Neural cell (in vitro differentiated cells): ENCODE data around the gene ADAMTS16. TPM values are rescaled to one million over a fixed set of nuclear protein-coding genes. Genes with fewer than 3 reads are reported as not detected.

Source experiments
- H2AFZ ChIP-seq: fragments of 200-600, 300-800 bp; sonication (generic), shearing (Covaris generic); 2 replicates; pipeline ENCODE4 v1.6.0; 2014; ENCODE audit warnings: low read depth, mild to moderate bottlenecking, antibody characterized with exemption, low read length, moderate library complexity
- H3F3A ChIP-seq: fragments of 200-600 bp; shearing (Covaris generic); 2 replicates; pipeline ENCODE4 v1.6.1; 2016; ENCODE audit warnings: mild to moderate bottlenecking, moderate library complexity, mixed read lengths, antibody characterized with exemption, low read length; ENCODE audit not compliant: insufficient read depth, poor library complexity, severe bottlenecking
- H3K27ac ChIP-seq: fragments of 200-600, 300-800 bp; sonication (generic), shearing (Covaris generic); 2 replicates; pipeline ENCODE4 v1.5.1; 2014; ENCODE audit warnings: mild to moderate bottlenecking, low read length, moderate library complexity
- H3K27me3 ChIP-seq: fragments of 300-800, 200-600 bp; sonication (generic), shearing (Covaris generic); 2 replicates; pipeline ENCODE4 v1.6.0; 2014; ENCODE audit warnings: mild to moderate bottlenecking, low read depth, low read length, moderate library complexity; ENCODE audit not compliant: insufficient read depth
- H3K36me3 ChIP-seq: fragments of 300-800, 200-600 bp; sonication (generic), shearing (Covaris generic); 2 replicates; pipeline ENCODE4 v1.5.1; 2014; ENCODE audit warnings: mild to moderate bottlenecking, antibody characterized with exemption, low read length, moderate library complexity; ENCODE audit not compliant: insufficient read depth
- H3K4me2 ChIP-seq: fragments of 300-800, 200-600 bp; sonication (generic), shearing (Covaris generic); 2 replicates; pipeline ENCODE4 v1.6.0; 2014; ENCODE audit warnings: mild to moderate bottlenecking, low read length
- H3K4me3 ChIP-seq: fragments of 300-800, 200-600 bp; sonication (generic), shearing (Covaris generic); 2 replicates; pipeline ENCODE4 v1.5.1; 2014; ENCODE audit warnings: mild to moderate bottlenecking, low read length, moderate library complexity
- H3K79me2 ChIP-seq: fragments of 200-600 bp; shearing (Covaris generic); replicated peaks from 2 replicates; pipeline ENCODE4 v1.6.0; 2014; ENCODE audit warnings: mild to moderate bottlenecking, low read length, moderate library complexity; ENCODE audit not compliant: insufficient read depth
- H3K9ac ChIP-seq: fragments of 300-800, 200-600 bp; sonication (generic), shearing (Covaris generic); 2 replicates; pipeline ENCODE4 v1.6.1; 2016; ENCODE audit warnings: mild to moderate bottlenecking, low read length, mixed read lengths
- H3K9me2 ChIP-seq: fragments of 200-600 bp; shearing (Covaris generic); 2 replicates; pipeline ENCODE4 v1.6.1; 2016; ENCODE audit warnings: mild to moderate bottlenecking, low read length, mixed read lengths; ENCODE audit not compliant: insufficient read depth
- H3K9me3 ChIP-seq: fragments of 200-600, 300-800 bp; sonication (generic), shearing (Covaris generic); 2 replicates; pipeline ENCODE4 v1.6.1; 2016; ENCODE audit warnings: mild to moderate bottlenecking, mixed run types, low read length, moderate library complexity, mixed read lengths
- H4K20me1 ChIP-seq: fragments of 200-600 bp; shearing (Covaris generic); 2 replicates; pipeline ENCODE4 v1.6.1; 2016; ENCODE audit warnings: mild to moderate bottlenecking, mixed run types; ENCODE audit not compliant: insufficient read depth
- CTCF ChIP-seq: fragments of 450-650 bp; IDR thresholded peaks from 2 replicates; pipeline ENCODE4 v1.5.1; 2014; ENCODE audit warnings: antibody characterized with exemption, mild to moderate bottlenecking, moderate library complexity; ENCODE audit not compliant: poor library complexity, severe bottlenecking
- EP300 ChIP-seq: fragments of 450-650 bp; conservative IDR thresholded peaks from 2 replicates; pipeline ENCODE4 v1.6.1; 2014; ENCODE audit warnings: antibody characterized with exemption, mild to moderate bottlenecking, moderate library complexity; ENCODE audit not compliant: poor library complexity, severe bottlenecking
- EZH2 ChIP-seq: fragments of 200-600, 300-800 bp; shearing (Covaris generic), sonication (generic); IDR thresholded peaks from 2 replicates; pipeline ENCODE4 v1.6.1; 2014; ENCODE audit warnings: antibody characterized with exemption, low read length, borderline replicate concordance, mild to moderate bottlenecking; ENCODE audit not compliant: insufficient read depth, poor library complexity, severe bottlenecking
- MXI1 ChIP-seq: fragments of 450-650 bp; conservative IDR thresholded peaks from 2 replicates; pipeline ENCODE4 v1.6.1; 2014; ENCODE audit warnings: antibody characterized with exemption, mild to moderate bottlenecking; ENCODE audit not compliant: poor library complexity, severe bottlenecking
- POLR2AphosphoS5 ChIP-seq: IDR thresholded peaks from 2 replicates; pipeline ENCODE4 v1.6.1; 2012
- RAD21 ChIP-seq: fragments of 450-650 bp; conservative IDR thresholded peaks from 2 replicates; pipeline ENCODE4 v1.6.1; 2014; ENCODE audit warnings: antibody characterized with exemption, mild to moderate bottlenecking, moderate library complexity
- REST ChIP-seq: IDR thresholded peaks from 2 replicates; pipeline ENCODE4 v1.6.1; 2012; ENCODE audit warnings: borderline replicate concordance
- SMC3 ChIP-seq: fragments of 450-650 bp; conservative IDR thresholded peaks from 2 replicates; pipeline ENCODE4 v1.6.1; 2014; ENCODE audit warnings: antibody characterized with exemption, mild to moderate bottlenecking, moderate library complexity; ENCODE audit not compliant: poor library complexity
- TAF1 ChIP-seq: IDR thresholded peaks from 2 replicates; pipeline ENCODE4 v1.6.1; 2012; ENCODE audit warnings: low read depth
- polyA plus RNA-seq: library from polyadenylated mRNA; depleted of rRNA; stranded (reverse); fragments of >200 nt; gene quantifications from 2 replicates; pipeline ENCODE4 v1.2.3, GENCODE V29; 2014

The ADAMTS16 gene
- polyA plus RNA-seq, 1 donor from 2014 or later = 1.3 TPM

DNA sequence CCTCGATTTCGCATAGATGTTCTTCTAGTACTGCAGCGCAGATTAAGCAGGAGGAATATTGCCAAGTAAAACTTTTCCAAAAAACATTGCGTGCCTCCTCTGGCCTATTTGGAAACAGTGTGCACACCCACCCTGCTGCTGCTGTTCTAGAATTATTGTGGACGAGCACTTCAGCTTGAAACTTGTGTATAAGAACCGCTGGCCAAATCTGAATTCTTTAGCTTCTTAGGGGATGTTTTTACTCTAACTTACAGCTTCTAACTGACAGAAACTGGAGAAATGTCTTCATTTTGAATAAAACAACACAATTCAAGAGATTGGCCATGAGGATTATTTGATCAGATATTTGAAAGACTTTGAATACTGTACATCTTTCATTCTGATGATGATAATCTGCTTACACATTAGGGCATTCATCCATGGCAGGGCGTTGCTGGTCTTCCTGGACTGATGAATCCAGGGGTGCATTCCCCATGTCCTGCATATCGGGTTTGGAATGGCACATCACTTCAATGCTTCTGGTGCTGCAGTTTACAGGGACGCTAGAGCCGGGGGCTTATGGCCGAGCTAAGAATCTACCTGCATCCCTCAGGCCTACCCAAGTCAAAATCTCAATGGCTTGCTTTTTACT is 6.5 kb downstream of the ADAMTS16 start:
- Histone ChIP-seq H3K4me2 (no peak overlapping the region), H3K27ac (no peak overlapping the region), H4K20me1 (no peaks in the 10 kb centered on the region), H3K4me3 (no peak overlapping the region), H2AFZ (no peak overlapping the region), H3K79me2 (no peaks in the 10 kb centered on the region), H3F3A (no peaks in the 10 kb centered on the region), H3K9me2 (no peaks in the 10 kb centered on the region), H3K27me3 (no peaks in the 10 kb centered on the region), H3K36me3 (no peaks in the 10 kb centered on the region), H3K9ac (no peak overlapping the region), H3K9me3 (peaks cover 6% of the 10 kb centered on the region)
- TF ChIP-seq MXI1 = no peak
- TF ChIP-seq SMC3 = no peak
- no peak for TF ChIP-seq REST
- no peak for TF ChIP-seq EP300
- no peak for TF ChIP-seq RAD21

DNA sequence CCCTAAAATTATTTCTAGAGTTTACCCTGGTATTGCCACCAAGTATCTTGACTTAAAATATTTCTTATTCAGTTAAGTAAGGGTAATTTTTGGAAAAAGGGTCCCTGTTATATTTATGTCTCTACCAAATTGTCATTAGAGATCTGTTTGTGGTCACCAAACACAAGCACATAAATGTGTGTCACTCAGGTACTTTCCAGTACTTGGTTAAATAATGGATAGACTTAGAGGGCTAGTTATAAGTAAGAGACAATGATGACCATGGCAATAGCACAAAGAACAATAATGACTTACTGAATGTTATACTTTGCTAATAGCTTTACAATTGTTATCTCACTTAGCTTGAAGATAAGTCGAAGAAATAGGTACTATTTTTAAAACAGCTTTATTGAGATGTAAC is 9.0 kb downstream of the ADAMTS16 start:
- Histone ChIP-seq H3K27me3 (no peaks in the 10 kb centered on the region), H3K9me3 (peaks cover 6% of the 10 kb centered on the region), H3F3A (no peaks in the 10 kb centered on the region), H3K9me2 (no peaks in the 10 kb centered on the region), H3K79me2 (no peaks in the 10 kb centered on the region), H3K4me3 (no peak overlapping the region), H4K20me1 (no peaks in the 10 kb centered on the region), H3K27ac (no peak overlapping the region), H3K9ac (no peak overlapping the region), H3K36me3 (no peaks in the 10 kb centered on the region), H2AFZ (no peak overlapping the region), H3K4me2 (no peak overlapping the region)
- no peak for TF ChIP-seq CTCF
- TF ChIP-seq TAF1 = no peak
- no peak for TF ChIP-seq REST
- no peak for TF ChIP-seq SMC3
- TF ChIP-seq MXI1 = no peak
- TF ChIP-seq EP300 = no peak
- TF ChIP-seq EZH2 = no peak
- TF ChIP-seq RAD21 = no peak
- TF ChIP-seq POLR2AphosphoS5 = no peak
